Tibial nerve (tissue), 3 donors: ENCODE results near the gene L1CAM.

Experiments used
- CTCF ChIP-seq, 5 experiments: fragments of 200-600 bp in 3 of 5; fragments of 450-650 bp in 2 of 5; sonication (generic) in 3 of 5; IDR thresholded peaks; one replicate each; pipeline ENCODE4 v1.5.1; 2016 to 2019; ENCODE audit warnings: antibody characterized with exemption in 5 of 5, mild to moderate bottlenecking in 3 of 5, moderate library complexity in 2 of 5
- POLR2A ChIP-seq, 2 donors: fragments of 450-650 bp; IDR thresholded peaks; one replicate each; pipeline ENCODE4 v1.6.1; 2017; ENCODE audit warnings: antibody characterized with exemption in 2 of 2, mild to moderate bottlenecking in 2 of 2, moderate library complexity in 2 of 2

- TF ChIP-seq CTCF (IDR thresholded peaks at IDR 0.05) (no peak), POLR2A (IDR thresholded peaks at IDR 0.05) (no peak)
Measured at GRCh38 chrX:153865685-153866084, 20.3 kb downstream of the L1CAM start.
